Cortex of kidney (tissue), 1 donor: ENCODE data around the gene NMRK2.
"Not testable (repeated sequence)": the region's sequence is repeated elsewhere in the genome, so short reads cannot be mapped to it uniquely, and the experiment has no call there.

Experiments
- DNase-seq: peaks from one replicate; lab custom pipeline; 2025; lab: John Stamatoyannopoulos, UW

Gene NMRK2

DNA sequence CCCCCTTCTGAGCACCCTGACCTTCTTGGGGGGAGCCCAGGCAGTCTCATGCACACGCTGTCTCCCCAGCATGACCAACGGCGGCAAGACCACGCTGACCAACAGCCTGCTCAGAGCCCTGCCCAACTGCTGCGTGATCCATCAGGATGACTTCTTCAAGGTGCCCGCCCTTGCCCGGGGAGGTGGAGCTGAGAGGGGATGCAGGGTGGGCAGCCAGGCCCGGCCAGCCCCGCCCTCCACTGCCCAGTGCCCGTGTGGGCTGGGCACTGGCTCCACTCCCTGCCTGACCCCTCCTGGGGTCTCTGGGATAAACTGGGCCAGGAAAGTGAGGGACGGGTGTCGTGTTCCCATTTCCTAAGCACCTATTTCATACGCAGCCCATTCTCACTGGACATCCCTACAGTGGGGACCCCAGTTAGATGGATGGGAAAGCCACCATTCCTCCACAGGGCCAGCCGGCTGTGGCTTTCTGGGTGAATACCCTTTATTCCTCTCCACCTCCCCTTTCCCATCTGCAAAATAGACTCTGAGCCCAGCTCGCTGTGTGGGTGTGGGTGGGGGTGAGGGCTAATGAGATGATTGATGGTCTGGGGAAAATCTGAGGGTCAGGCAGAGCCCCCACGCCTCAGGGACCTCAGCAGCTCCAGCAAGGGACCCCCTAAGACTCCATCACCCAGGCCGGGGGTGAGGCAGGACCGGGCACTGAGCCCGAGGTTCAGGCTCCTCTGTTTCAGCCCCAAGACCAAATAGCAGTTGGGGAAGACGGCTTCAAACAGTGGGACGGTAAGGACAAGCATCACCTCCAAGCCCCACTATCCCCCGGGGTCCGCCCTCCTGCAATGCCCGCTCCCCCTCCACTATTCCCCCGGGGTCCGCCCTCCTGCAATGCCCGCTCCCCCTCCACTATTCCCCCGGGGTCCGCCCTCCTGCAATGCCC lies 3.9 kb downstream of the NMRK2 start:
- DNase-seq = no peak

GRCh38 chr19:3938300-3938950 lies 5.6 kb downstream of the NMRK2 start:
- DNase-seq = not testable (repeated sequence)

GRCh38 chr19:3942790-3943409 lies 10.0 kb downstream of the NMRK2 start:
- no peak for DNase-seq

DNA sequence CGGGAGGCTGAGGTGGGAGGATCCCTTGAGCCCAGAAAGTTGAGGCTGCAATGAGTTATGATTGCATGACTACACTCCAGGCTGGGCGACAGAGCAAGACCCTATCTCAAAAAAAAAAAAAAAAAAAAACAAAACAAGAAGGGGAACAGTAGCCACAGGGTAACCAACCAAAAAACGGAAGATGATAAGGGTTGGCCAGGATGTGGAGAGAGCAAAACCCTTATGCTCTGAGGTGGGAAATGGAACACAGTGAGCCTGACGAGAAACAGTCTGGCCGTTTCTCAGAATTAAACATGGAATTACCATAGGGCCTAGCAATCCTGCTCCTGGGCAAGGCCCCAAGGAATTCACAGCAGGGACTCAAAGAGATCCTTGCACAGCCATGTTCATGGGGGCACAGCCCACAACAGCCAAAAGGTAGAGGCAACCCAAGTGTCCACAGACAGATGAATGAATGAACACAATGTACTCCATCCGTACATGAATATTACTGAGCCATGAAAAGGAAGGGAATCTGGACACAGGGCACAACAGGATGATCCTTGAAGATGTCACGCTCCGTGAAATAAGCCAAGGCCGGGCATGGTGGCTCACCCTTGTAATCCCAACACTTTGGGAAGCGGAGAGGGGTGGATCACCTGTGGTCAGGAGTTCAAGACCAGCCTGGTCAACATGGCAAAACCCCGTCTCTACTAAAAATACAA lies 11.3 kb downstream of the NMRK2 start:
- DNase-seq = no peak

DNA sequence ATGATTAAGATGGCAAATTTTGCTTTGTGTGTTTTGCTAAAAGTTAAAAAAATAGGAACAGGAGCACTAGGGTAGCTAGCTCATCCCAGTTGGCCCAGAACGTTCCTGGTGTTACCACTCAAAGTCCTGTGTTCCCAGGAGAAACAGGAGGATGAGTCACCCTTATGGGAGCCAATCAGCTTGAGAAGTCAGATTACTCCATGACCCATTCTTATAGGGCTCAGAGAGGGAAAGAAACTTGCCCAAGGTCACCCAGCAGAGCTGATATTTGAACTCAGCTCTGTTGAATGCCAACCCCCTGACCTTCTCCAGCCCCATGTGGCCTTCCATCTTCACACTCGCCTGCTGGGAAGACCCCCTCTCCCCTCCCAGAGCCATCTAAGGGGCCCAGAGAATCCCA lies 13.0 kb downstream of the NMRK2 start:
- no peak for DNase-seq

DNA sequence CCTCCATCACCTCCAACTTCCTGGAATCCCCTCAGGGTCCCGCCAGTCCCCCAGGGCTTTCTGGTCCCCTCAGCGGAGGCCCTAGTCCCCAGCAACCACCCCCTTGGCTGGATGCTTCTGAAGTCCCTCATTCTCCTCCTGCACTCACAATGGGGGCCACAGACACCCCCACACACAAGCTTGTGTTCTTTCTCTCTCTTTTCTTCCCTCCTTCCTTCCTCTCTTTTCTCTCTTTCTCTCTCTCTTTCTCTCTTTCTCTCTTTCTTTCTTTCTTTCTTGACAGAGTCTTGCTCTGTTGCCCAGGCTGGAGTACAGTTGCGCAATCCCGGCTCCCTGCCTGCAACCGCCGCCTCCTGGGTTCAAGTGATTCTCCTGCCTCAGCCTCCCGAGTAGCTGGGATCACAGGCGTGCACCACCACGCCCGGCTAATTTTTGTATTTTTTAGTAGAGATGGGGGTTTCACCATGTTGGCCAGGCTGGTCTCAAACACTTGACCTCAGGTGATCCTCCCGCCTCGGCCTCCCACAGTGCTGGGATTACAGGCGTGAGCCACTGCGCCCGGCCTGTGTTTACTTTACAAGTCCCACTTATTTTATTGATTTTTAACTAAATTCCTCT lies 14.6 kb downstream of the NMRK2 start:
- DNase-seq = not testable (repeated sequence)

GRCh38 chr19:3949294-3949693 lies 16.4 kb downstream of the NMRK2 start:
- no peak for DNase-seq

DNA sequence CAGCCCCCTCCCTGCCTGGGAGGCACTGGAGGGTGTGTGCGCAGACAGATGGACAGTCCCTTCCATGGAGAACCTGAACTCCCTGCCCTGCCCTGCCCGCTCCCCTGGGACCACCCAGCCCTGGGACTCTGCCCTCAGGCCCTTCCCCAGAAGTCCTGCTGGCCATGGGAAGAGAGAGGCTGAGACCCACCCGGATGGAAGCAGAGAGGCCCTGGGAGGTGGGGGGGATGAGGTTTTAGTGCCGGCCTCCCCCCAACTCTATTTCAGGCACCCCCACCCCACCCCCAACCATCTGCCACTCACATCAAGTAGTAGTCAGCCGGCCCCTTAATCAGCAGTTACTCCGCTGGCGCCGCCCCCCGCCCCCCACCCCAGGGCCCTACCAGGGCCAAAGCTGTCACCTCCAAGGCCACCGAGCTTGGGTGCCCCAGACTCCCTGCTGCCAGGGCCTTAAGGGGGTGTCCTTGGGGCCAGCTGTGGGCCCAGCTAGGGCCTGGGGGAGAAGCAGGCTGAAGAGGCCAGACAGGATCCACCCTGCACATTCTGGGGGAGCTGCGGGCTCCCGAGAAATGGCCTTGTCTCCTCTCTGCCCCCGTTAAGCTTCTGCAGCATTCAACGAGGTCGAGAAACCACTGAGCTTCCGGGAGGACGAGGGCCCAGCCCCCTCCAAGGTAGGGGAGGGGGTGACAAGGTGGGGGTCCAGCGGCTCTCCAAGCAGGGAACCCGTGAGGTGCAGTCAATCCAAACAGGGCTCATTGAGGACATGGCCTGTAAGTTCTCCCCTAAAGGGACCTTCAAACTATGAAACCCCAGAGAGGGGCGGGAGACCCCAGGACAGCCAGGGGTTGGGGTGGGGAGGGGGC lies 17.4 kb downstream of the NMRK2 start:
- DNase-seq = no peak

GRCh38 chr19:3950871-3951861 lies 18.3 kb downstream of the NMRK2 start:
- DNase-seq = no peak

GRCh38 chr19:3952755-3953276 lies 19.9 kb downstream of the NMRK2 start:
- not testable (repeated sequence) for DNase-seq

DNA sequence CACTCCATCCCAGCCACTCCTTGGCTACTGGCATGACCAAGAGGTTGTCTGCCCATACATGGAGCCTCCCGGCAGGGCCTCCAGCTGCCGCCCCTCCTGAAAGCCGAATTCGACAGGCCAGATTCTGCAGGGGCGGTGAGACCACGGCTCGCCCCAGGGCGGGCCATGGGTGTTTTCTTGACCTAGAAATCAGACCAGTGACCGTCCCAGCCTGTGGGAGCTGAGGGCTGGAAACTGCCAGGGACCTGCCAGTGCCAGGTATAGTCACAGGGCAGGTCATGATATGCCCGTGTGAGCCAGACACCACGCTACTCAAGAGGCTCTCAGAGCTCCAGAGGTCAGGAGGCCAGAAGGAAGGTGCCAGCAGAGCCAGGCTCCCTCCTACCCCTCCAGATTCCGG lies 21.2 kb downstream of the NMRK2 start:
- no peak for DNase-seq

GRCh38 chr19:3955276-3955675 lies 22.4 kb downstream of the NMRK2 start:
- not testable (repeated sequence) for DNase-seq

GRCh38 chr19:3955688-3956087 lies 22.8 kb downstream of the NMRK2 start:
- DNase-seq = no peak

GRCh38 chr19:3958836-3959765 lies 26.2 kb downstream of the NMRK2 start:
- no peak for DNase-seq

- DNase-seq = no peak
Observed at GRCh38 chr19:3959766-3960131, 26.9 kb downstream of the NMRK2 start.

GRCh38 chr19:3961007-3961406 lies 28.1 kb downstream of the NMRK2 start:
- DNase-seq = no peak

DNA sequence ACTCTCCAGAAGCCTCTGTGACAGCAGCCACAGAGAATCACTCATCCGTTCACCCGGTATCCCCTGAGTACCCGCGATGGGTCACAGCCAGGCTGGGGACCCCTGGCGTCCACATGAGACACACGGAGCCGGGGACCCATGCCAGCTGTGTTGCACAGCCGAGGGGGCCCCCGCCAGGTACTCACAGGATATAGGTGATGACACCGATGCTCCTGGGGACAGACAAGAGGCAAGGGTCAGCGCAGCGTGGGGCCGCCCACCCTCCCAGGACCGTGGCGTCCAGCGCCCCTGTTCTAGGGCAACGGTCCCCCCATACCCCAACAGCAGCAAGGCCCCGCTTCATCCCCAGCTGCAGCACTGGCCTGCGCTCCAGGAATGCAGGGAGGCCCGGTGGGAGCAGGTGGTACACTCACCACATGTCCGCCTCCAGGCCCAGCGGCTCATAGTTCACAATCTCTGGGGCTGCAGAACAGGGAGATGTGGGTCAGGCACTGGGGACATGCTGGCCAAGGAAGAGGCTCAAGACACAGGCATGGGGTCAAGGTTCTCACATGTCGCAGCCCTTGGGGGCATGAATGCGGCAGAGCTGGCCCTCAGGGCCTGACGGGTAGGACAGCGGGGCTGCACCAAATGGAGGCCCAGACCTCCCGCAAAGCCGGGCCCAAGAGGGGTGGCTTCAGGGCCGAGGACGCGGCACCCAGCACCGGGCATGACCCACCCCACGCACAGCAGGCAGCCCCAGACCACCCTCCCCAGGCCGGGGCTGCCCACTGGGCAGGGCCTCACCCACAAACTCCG lies 30.8 kb downstream of the NMRK2 start:
- no peak for DNase-seq
